BE2C (cell line): ENCODE measurements around the gene NEU3.
"Not testable (repeated sequence)": the region's sequence is repeated elsewhere in the genome, so short reads cannot be mapped to it uniquely, and the experiment has no call there.

Experiments
- DNase-seq: peaks from one replicate; pipeline ENCODE4 v3.0.0-alpha.2; 2020
- H3K27me3 ChIP-seq: fragments of 250-450 bp; sonication (Bioruptor Pico); 2 replicates; pipeline ENCODE4 v1.5.1; 2020; ENCODE audit warnings: mild to moderate bottlenecking
- H3K36me3 ChIP-seq: fragments of 250-450 bp; sonication (Bioruptor Pico); 2 replicates; pipeline ENCODE4 v1.5.1; 2020; ENCODE audit warnings: mild to moderate bottlenecking
- H3K4me1 ChIP-seq: fragments of 250-450 bp; sonication (Bioruptor Pico); 2 replicates; pipeline ENCODE4 v1.5.1; 2020
- H3K4me3 ChIP-seq: 2 replicates; pipeline ENCODE4 v1.5.1; 2011; ENCODE audit warnings: low read depth, low read length
- H3K9me3 ChIP-seq: fragments of 250-450 bp; sonication (Bioruptor Pico); 2 replicates; pipeline ENCODE4 v1.5.1; 2020
- TF ChIP-seq, protein P1 (sequence below): IDR thresholded peaks from 2 replicates; pipeline ENCODE4 v1.5.1; 2012; ENCODE audit warnings: mild to moderate bottlenecking, low read depth, low read length

The NEU3 gene

GRCh38 chr11:75011357-75011756 is 22.6 kb downstream of the NEU3 start:
- no peak for DNase-seq
- Histone ChIP-seq H3K9me3 (no peaks in the 10 kb centered on the region), H3K4me1 (no peaks in the 10 kb centered on the region), H3K36me3 (peaks cover 14% of the 10 kb centered on the region), H3K27me3 (no peaks in the 10 kb centered on the region), H3K4me3 (no peak overlapping the region)
- TF ChIP-seq, protein P1, sequence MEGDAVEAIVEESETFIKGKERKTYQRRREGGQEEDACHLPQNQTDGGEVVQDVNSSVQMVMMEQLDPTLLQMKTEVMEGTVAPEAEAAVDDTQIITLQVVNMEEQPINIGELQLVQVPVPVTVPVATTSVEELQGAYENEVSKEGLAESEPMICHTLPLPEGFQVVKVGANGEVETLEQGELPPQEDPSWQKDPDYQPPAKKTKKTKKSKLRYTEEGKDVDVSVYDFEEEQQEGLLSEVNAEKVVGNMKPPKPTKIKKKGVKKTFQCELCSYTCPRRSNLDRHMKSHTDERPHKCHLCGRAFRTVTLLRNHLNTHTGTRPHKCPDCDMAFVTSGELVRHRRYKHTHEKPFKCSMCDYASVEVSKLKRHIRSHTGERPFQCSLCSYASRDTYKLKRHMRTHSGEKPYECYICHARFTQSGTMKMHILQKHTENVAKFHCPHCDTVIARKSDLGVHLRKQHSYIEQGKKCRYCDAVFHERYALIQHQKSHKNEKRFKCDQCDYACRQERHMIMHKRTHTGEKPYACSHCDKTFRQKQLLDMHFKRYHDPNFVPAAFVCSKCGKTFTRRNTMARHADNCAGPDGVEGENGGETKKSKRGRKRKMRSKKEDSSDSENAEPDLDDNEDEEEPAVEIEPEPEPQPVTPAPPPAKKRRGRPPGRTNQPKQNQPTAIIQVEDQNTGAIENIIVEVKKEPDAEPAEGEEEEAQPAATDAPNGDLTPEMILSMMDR: no peak

- no peak overlapping the region for H3K4me3 ChIP-seq
- DNase-seq: no peak
- TF ChIP-seq, protein P1: no peak
- no peaks in the 10 kb centered on the region for H3K9me3 ChIP-seq
- H3K36me3 ChIP-seq: peaks cover 10% of the 10 kb centered on the region
- no peaks in the 10 kb centered on the region for H3K4me1 ChIP-seq
- H3K27me3 ChIP-seq: no peaks in the 10 kb centered on the region
Observed at GRCh38 chr11:75011872-75012271, 23.1 kb downstream of the NEU3 start.

DNA sequence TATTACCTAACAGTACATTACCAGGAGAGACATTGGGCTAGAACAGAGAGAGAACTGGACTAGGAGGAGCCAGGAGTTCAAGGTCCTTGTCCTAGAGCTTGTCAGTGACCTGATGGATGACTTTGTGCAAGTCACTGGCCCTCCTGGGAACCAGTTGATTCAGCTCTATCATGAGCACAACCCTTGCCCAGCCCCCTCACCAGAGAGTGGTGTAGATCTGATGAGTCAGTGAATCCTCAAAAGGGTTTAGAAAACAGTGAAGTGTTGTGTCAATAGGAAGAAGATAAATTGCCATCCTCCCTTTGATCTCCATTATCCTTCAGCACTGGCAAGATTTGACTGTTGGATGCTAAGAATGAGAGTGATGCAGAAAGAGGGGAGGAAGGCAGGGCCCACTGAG is 24.3 kb downstream of the NEU3 start:
- TF ChIP-seq, protein P1: no peak
- H3K4me1 ChIP-seq: no peaks in the 10 kb centered on the region
- no peaks in the 10 kb centered on the region for H3K9me3 ChIP-seq
- peaks cover 3% of the 10 kb centered on the region for H3K36me3 ChIP-seq
- no peak for DNase-seq
- H3K27me3 ChIP-seq: no peaks in the 10 kb centered on the region
- no peak overlapping the region for H3K4me3 ChIP-seq

- no peak for DNase-seq
- Histone ChIP-seq H3K4me3 (no peak overlapping the region), H3K27me3 (no peaks in the 10 kb centered on the region), H3K36me3 (peaks cover 3% of the 10 kb centered on the region; the same call in 1 of the 2 replicates), H3K4me1 (no peaks in the 10 kb centered on the region), H3K9me3 (no peaks in the 10 kb centered on the region)
- TF ChIP-seq, protein P1: no peak
Observed at GRCh38 chr11:75014129-75014528, 25.4 kb downstream of the NEU3 start.

DNA sequence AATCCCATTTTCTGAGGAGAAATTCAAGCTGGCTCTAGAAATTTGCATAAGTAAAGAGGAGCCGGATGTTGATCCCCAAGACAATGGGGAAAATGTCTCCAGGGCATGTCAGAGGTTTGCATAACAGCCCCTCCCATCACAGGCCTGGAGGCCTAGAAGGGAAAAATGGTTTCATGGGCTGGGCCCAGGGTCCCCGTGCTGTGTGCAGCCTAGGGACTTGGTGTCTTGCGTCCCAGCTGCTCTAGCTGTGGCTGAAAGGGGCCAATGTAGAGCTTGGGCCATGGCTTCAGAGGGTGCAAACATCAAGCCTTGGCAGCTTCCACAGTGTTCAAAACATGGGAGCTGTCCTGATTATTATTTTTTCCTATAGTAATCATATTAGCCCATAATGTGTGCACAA is 30.5 kb downstream of the NEU3 start:
- DNase-seq: not testable (repeated sequence)

GRCh38 chr11:75020328-75020727 is 31.6 kb downstream of the NEU3 start:
- H3K4me1 ChIP-seq: peaks cover 22% of the 10 kb centered on the region
- not testable (repeated sequence) for H3K4me3 ChIP-seq

More for the DNA sequence above, 30.5 kb downstream of the NEU3 start:
- H3K36me3 ChIP-seq, H3K27me3 ChIP-seq, H3K9me3 ChIP-seq, H3K4me3 ChIP-seq: not testable (repeated sequence)
- H3K4me1 ChIP-seq: peaks cover 12% of the 10 kb centered on the region

GRCh38 chr11:75022296-75022695 is 33.6 kb downstream of the NEU3 start:
- Histone ChIP-seq H3K9me3 (no peaks in the 10 kb centered on the region), H3K27me3 (no peaks in the 10 kb centered on the region), H3K4me1 (peaks cover 32% of the 10 kb centered on the region), H3K4me3 (no peak overlapping the region), H3K36me3 (no peaks in the 10 kb centered on the region)
- TF ChIP-seq, protein P1: no peak
- no peak for DNase-seq

More at GRCh38 chr11:75020328-75020727, 31.6 kb downstream of the NEU3 start:
- not testable (repeated sequence) for H3K36me3 ChIP-seq, DNase-seq, H3K27me3 ChIP-seq, H3K9me3 ChIP-seq
